Prostate gland (tissue), 2 donors: Measurements from ENCODE around the gene NF2. TPM values are rescaled to one million over a fixed set of nuclear protein-coding genes. Genes with fewer than 3 reads are reported as not detected.
A peak's percentile ranks its signal among the peaks of the same experiment; 100 is the strongest.

Source experiments
- DNase-seq: peaks from one replicate; pipeline ENCODE4 v3.0.0-alpha.2; 2019; ENCODE audit warnings: low spot score
- H3K27ac ChIP-seq, 2 donors: fragments of 200-600 bp; sonication (generic); 2 replicates each; pipeline ENCODE4 v1.5.1; 2017 to 2019
- H3K27me3 ChIP-seq: fragments of 200-600 bp; sonication (generic); replicated peaks from 2 replicates; pipeline ENCODE4 v1.5.1; 2019; ENCODE audit not compliant: insufficient read depth
- H3K36me3 ChIP-seq, 2 donors: fragments of 200-600 bp; sonication (generic); 1 replicate in 1 of 2; 2 replicates in 1 of 2; pipeline versions ENCODE4 v1.5.1 to v1.8.1; 2017 to 2019
- H3K4me1 ChIP-seq: fragments of 200-600 bp; sonication (generic); replicated peaks from 2 replicates; pipeline ENCODE4 v1.5.1; 2019
- H3K4me3 ChIP-seq, 2 donors: fragments of 200-600 bp; sonication (generic); 2 replicates each; pipeline ENCODE4 v1.5.1; 2017 to 2019
- H3K9me3 ChIP-seq: fragments of 200-600 bp; sonication (generic); 2 replicates; pipeline ENCODE4 v1.5.1; 2017
- POLR2A ChIP-seq: fragments of 450-650 bp; IDR thresholded peaks from one replicate; pipeline ENCODE4 v1.6.1; 2016; ENCODE audit warnings: antibody characterized with exemption, mild to moderate bottlenecking
- POLR2AphosphoS5 ChIP-seq: sonication (generic); formaldehyde crosslinking; IDR thresholded peaks from one replicate; pipeline ENCODE4 v1.6.1; 2017; ENCODE audit warnings: antibody characterized with exemption
- WGBS: methylation state at CpG from one replicate; pipeline ENCODE4 v1.1.5; 2018; 5-methylcytosine and 5-hydroxymethylcytosine counted together
- intact Hi-C: fragments of 100-400 bp; cut with DNase I; formaldehyde crosslinking; loops from one replicate; pipeline ENCODE4 v1.14.2; 2022
- total RNA-seq, 2 donors: library from RNA; depleted of rRNA; stranded (reverse); fragments of >200 nt; gene quantifications; one replicate each; pipeline ENCODE4 v1.1.0, GENCODE V29; 2016
- TF ChIP-seq, protein P1 (sequence below), 4 experiments: fragments of 200-600 bp in 2 of 4; fragments of 450-650 bp in 2 of 4; sonication (generic) in 2 of 4; IDR thresholded peaks; 1 replicate in 3 of 4; 2 replicates in 1 of 4; pipeline ENCODE4 v1.5.1; 2016 to 2019; ENCODE audit warnings: antibody characterized with exemption in 4 of 4, mild to moderate bottlenecking in 2 of 4, moderate library complexity in 2 of 4

Gene NF2
- 10 to 100 TPM; 32.3 to 34.7 TPM for total RNA-seq

DNA sequence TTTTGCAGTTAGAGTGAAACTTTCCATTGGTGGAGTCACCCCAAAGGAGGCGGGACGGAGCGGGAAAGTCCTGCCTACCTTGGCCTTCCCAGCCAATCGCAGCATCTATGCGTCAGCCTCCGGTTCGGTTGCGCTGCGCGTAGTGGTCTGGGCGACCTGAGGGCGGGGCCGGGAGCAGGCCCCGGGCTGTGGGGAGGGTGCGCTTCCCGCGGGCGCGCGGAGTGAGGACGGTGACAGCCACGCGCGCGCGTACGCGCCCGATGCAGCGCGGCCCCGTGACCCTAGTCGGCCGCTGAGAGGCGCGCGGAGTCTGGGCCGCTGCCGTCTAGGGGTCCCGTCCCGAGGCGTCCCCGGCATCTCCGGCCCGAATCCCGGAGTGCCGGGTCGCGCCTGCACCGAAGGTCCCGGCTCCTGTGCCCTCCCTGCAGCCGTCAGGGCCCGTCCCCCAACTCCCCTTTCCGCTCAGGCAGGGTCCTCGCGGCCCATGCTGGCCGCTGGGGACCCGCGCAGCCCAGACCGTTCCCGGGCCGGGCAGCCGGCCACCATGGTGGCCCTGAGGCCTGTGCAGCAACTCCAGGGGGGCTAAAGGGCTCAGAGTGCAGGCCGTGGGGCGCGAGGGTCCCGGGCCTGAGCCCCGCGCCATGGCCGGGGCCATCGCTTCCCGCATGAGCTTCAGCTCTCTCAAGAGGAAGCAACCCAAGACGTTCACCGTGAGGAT is at the start of gene NF2:
NF2 (plus strand) TSS at position 276 of the 718 bp plus-strand sequence; CDS start at position 642, 366 bp downstream.
- TF ChIP-seq POLR2A (peak; percentile 64), POLR2AphosphoS5 (peak; percentile 97)
- TF ChIP-seq, protein P1, sequence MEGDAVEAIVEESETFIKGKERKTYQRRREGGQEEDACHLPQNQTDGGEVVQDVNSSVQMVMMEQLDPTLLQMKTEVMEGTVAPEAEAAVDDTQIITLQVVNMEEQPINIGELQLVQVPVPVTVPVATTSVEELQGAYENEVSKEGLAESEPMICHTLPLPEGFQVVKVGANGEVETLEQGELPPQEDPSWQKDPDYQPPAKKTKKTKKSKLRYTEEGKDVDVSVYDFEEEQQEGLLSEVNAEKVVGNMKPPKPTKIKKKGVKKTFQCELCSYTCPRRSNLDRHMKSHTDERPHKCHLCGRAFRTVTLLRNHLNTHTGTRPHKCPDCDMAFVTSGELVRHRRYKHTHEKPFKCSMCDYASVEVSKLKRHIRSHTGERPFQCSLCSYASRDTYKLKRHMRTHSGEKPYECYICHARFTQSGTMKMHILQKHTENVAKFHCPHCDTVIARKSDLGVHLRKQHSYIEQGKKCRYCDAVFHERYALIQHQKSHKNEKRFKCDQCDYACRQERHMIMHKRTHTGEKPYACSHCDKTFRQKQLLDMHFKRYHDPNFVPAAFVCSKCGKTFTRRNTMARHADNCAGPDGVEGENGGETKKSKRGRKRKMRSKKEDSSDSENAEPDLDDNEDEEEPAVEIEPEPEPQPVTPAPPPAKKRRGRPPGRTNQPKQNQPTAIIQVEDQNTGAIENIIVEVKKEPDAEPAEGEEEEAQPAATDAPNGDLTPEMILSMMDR (IDR thresholded peaks at IDR 0.05): peak in 2 of 4 experiments; percentile 12 to 21
- WGBS: 2% methylated on average over 28 of the region's 74 CpGs
- intact Hi-C loops: no loop called here

GRCh38 chr22:29555065-29555644 is 48.3 kb upstream of the NF2 start:
- no peak for DNase-seq
- Histone ChIP-seq H3K4me1 (no peaks in the 10 kb centered on the region), H3K9me3 (no peaks in the 10 kb centered on the region), H3K27me3 (no peaks in the 10 kb centered on the region), H3K4me3 (no peak overlapping the region), H3K27ac (peak overlapping the region; percentile 72 to 75), H3K36me3 (peaks cover 0 to 7% of the 10 kb centered on the region in 2 donors)
- intact Hi-C loops: no loop called here
- TF ChIP-seq POLR2A: no peak
- peak; percentile 30 for TF ChIP-seq POLR2AphosphoS5
- TF ChIP-seq, protein P1 (IDR thresholded peaks at IDR 0.05): no peak
- WGBS: 38% methylated on average over 4 of the region's 4 CpGs

More for the DNA sequence above, at the start of gene NF2:
- DNase-seq: peak; percentile 99
- H3K27ac ChIP-seq: peak within 1 kb of the TSS; percentile 90 to 91
- no peaks in the 10 kb centered on the region for H3K36me3 ChIP-seq
- no peaks in the 10 kb centered on the region for H3K27me3 ChIP-seq
- H3K9me3 ChIP-seq: no peaks in the 10 kb centered on the region
- H3K4me3 ChIP-seq: peak within 1 kb of the TSS; percentile 68 to 95
- H3K4me1 ChIP-seq: peaks cover 3% of the 10 kb centered on the region

DNA sequence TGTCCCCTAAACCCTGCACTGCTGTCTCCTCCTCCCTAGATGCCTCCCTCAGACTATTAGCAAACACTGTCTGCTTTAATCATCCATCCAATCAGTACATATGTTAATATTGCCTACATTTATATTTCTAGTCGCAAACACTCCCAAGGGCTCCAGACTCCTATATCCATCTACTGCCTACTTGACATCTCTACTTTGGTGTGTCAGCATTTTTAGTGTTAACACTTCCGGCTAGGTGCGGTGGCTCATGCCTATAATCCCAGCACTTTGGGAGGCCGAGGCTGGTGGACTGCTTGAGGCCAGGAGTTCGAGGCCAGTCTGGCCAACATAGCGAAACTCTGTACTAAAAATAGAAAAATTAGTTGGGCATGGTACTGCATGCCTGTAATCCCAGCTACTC is 44.4 kb upstream of the NF2 start:
- H3K36me3 ChIP-seq: peaks cover 7 to 13% of the 10 kb centered on the region in 2 donors
- WGBS: 93% methylated on average over 6 of the region's 6 CpGs
- TF ChIP-seq POLR2AphosphoS5: no peak
- TF ChIP-seq, protein P1 (IDR thresholded peaks at IDR 0.05): no peak
- no peak for TF ChIP-seq POLR2A

GRCh38 chr22:29559853-29560252 is 43.6 kb upstream of the NF2 start:
- TF ChIP-seq, protein P1 (IDR thresholded peaks at IDR 0.05): no peak
- TF ChIP-seq POLR2A (no peak), POLR2AphosphoS5 (no peak)
- peaks cover 7 to 13% of the 10 kb centered on the region in 2 donors for H3K36me3 ChIP-seq
- H3K4me1 ChIP-seq: peaks cover 4% of the 10 kb centered on the region
- 90% methylated on average over 2 of the region's 2 CpGs for WGBS
- intact Hi-C loops: no loop called here
- H3K9me3 ChIP-seq: no peaks in the 10 kb centered on the region
- H3K27ac ChIP-seq: no peak overlapping the region
- no peaks in the 10 kb centered on the region for H3K27me3 ChIP-seq
- no peak overlapping the region for H3K4me3 ChIP-seq
- DNase-seq: no peak

More for the DNA sequence above, 44.4 kb upstream of the NF2 start:
- Histone ChIP-seq H3K9me3 (no peaks in the 10 kb centered on the region), H3K27me3 (no peaks in the 10 kb centered on the region), H3K4me1 (peaks cover 4% of the 10 kb centered on the region), H3K27ac (no peak overlapping the region), H3K4me3 (no peak overlapping the region)
- intact Hi-C loops: no loop called here
- DNase-seq: no peak
